Measurements from ENCODE around the gene RSPH9. TPM values are rescaled to one million over a fixed set of nuclear protein-coding genes. Genes with fewer than 3 reads are reported as not detected.

RSPH9 gene
- total and polyA plus RNA-seq, 5 donors from 2014 or later, result 0.15 to 1.4 (median 0.91) TPM

- Histone ChIP-seq H3K4me3 (ENCODE audit: low read depth, low read length) (no peak overlapping the region), H3K4me1 (ENCODE audit: control insufficient read depth, insufficient read depth, low read length, poor library complexity, severe bottlenecking) (peaks cover 17% of the 10 kb centered on the region), H3K27me3 (ENCODE audit: control insufficient read depth, insufficient read depth, low read length) (no peaks in the 10 kb centered on the region), H3K36me3 (ENCODE audit: control insufficient read depth, insufficient read depth, low read length) (no peaks in the 10 kb centered on the region), H3K9me3 (ENCODE audit: control insufficient read depth in 2 of 2, low read length in 2 of 2) (no peaks in the 10 kb centered on the region), H3K27ac (ENCODE audit: insufficient read depth, low read length, poor library complexity, severe bottlenecking) (no peak overlapping the region)
- ATAC-seq (ENCODE audit: low read depth in 2 of 2) (no peak), DNase-seq (no peak)
- H3K36me3 Mint-ChIP-seq, result no peaks in the 10 kb centered on the region
- no peaks in the 10 kb centered on the region for H3K9me3 Mint-ChIP-seq
- no peaks in the 10 kb centered on the region for H3K27me3 Mint-ChIP-seq
- peaks cover 0 to 26% (median 6%) of the 10 kb centered on the region in 4 donors for H3K4me1 Mint-ChIP-seq
- no peak overlapping the region for H3K27ac Mint-ChIP-seq
- no peak overlapping the region for H3K4me3 Mint-ChIP-seq
Observed at GRCh38 chr6:43720999-43721398, 76.2 kb downstream of the RSPH9 start.

Other genes starting within 250 kb of the RSPH9 start
- gene ABCC10, start 217.5 kb upstream of the RSPH9 start, total RNA-seq, result 81.7 TPM
- gene ABCC10, start 217.5 kb upstream of the RSPH9 start, polyA plus RNA-seq, result 10 to 100 TPM; 17.9 to 23.3 (median 18.5) TPM
- gene DLK2, start 189.5 kb upstream of the RSPH9 start, total RNA-seq, result 0.76 TPM
- under 1 TPM in 3 of 4 donors, not detected in 1; 0.20 to 0.87 (median 0.70) TPM for gene DLK2, start 189.5 kb upstream of the RSPH9 start, polyA plus RNA-seq
- gene TJAP1, start 167.5 kb upstream of the RSPH9 start, total RNA-seq, result 36.3 TPM
- gene TJAP1, start 167.5 kb upstream of the RSPH9 start, polyA plus RNA-seq, result 1 to 10 TPM; 5.5 to 9.5 (median 6.6) TPM
- gene LRRC73, start 134.7 kb upstream of the RSPH9 start, total RNA-seq, result 0.30 TPM
- not detected for gene LRRC73, start 134.7 kb upstream of the RSPH9 start, polyA plus RNA-seq
- 59.2 TPM for gene YIPF3, start 128.1 kb upstream of the RSPH9 start, total RNA-seq
- 100 to 1,000 TPM; 101 to 135 (median 117) TPM for gene YIPF3, start 128.1 kb upstream of the RSPH9 start, polyA plus RNA-seq
- 26.8 TPM for gene POLR1C, start 127.9 kb upstream of the RSPH9 start, total RNA-seq
- 10 to 100 TPM in 2 of 4 donors, 1 to 10 TPM in 2; 8.4 to 20.5 (median 11.5) TPM for gene POLR1C, start 127.9 kb upstream of the RSPH9 start, polyA plus RNA-seq
- 56.8 TPM for gene XPO5, start 69.0 kb upstream of the RSPH9 start, total RNA-seq
- gene XPO5, start 69.0 kb upstream of the RSPH9 start, polyA plus RNA-seq, result 10 to 100 TPM in 1 of 4 donors, 1 to 10 TPM in 3; 5.5 to 10.9 (median 8.1) TPM
- gene POLH, start 68.9 kb upstream of the RSPH9 start, total RNA-seq, result 13.9 TPM
- 10 to 100 TPM; 10.4 to 14.7 (median 10.8) TPM for gene POLH, start 68.9 kb upstream of the RSPH9 start, polyA plus RNA-seq
- 49.9 TPM for gene GTPBP2, start 15.8 kb upstream of the RSPH9 start, total RNA-seq
- gene GTPBP2, start 15.8 kb upstream of the RSPH9 start, polyA plus RNA-seq, result 1 to 10 TPM; 1.5 to 4.0 (median 2.3) TPM
- 24.8 TPM for gene MAD2L1BP, start 9.2 kb upstream of the RSPH9 start, total RNA-seq
- gene MAD2L1BP, start 9.2 kb upstream of the RSPH9 start, polyA plus RNA-seq, result 10 to 100 TPM; 28.9 to 38.6 (median 32.1) TPM
- 24.3 TPM for gene MRPS18A, start 42.8 kb downstream of the RSPH9 start, total RNA-seq
- gene MRPS18A, start 42.8 kb downstream of the RSPH9 start, polyA plus RNA-seq, result 10 to 100 TPM; 65.0 to 73.8 (median 70.4) TPM
- 0.22 TPM for gene VEGFA, start 125.2 kb downstream of the RSPH9 start, total RNA-seq
- under 1 TPM in 2 of 4 donors, not detected in 2; 0.01 to 0.13 TPM for gene VEGFA, start 125.2 kb downstream of the RSPH9 start, polyA plus RNA-seq

All from CD4-positive, CD25-positive, alpha-beta regulatory T cell (primary cell).